H1 (cell line): ENCODE results near the gene BLOC1S4. TPM values are rescaled to one million over a fixed set of nuclear protein-coding genes. Genes with fewer than 3 reads are reported as not detected.

Experiments
- CEBPB ChIP-seq: IDR thresholded peaks from 2 replicates; pipeline ENCODE4 v1.6.1; 2012; ENCODE audit warnings: low read depth, low read length
- HDAC6 ChIP-seq: IDR thresholded peaks from one replicate; pipeline ENCODE4 v1.7.1; 2012; ENCODE audit warnings: low read depth, mild to moderate bottlenecking, inconsistent platforms, low read length, moderate library complexity
- NRF1 ChIP-seq: IDR thresholded peaks from 2 replicates; pipeline ENCODE4 v1.6.1; 2011; ENCODE audit warnings: mild to moderate bottlenecking, low read depth, low read length, improper control_type of control experiment
- SP1 ChIP-seq: IDR thresholded peaks from 2 replicates; pipeline ENCODE4 v1.6.1; 2011; ENCODE audit warnings: low read depth, low read length
- TAF1 ChIP-seq: IDR thresholded peaks from 2 replicates; pipeline ENCODE4 v1.6.1; 2011; ENCODE audit warnings: mild to moderate bottlenecking, low read depth, low read length
- polyA plus RNA-seq, 7 experiments: library from polyadenylated mRNA; depleted of rRNA in 3 of 7; stranded (reverse) in 5 of 7; unstranded in 2 of 7; fragments of >200 nt in 5 of 7; fragments of 200-250 nt in 2 of 7; gene quantifications; 1 replicate in 5 of 7; 2 replicates in 1 of 7; 4 replicates in 1 of 7; pipeline versions ENCODE4 v1.2.1 to v1.2.3, GENCODE V29; 2011 to 2013; ENCODE audit warnings: missing spikeins in 2 of 7, mixed read lengths in 2 of 7
- total RNA-seq: library from RNA; stranded (reverse); fragmentation: NEBNext Ultra II Directional; extraction: Animal tissue kit (Norgen Biotek cat#: 25700); gene quantifications from 2 replicates; pipeline ENCODE4 v1.2.1, GENCODE V29; 2021

The BLOC1S4 gene
- total and polyA plus RNA-seq, 2 of the 8 experiments (the other 6 are each of a cell fraction or from before 2014, with no cell fraction given): 19.1 to 27.8 TPM

DNA sequence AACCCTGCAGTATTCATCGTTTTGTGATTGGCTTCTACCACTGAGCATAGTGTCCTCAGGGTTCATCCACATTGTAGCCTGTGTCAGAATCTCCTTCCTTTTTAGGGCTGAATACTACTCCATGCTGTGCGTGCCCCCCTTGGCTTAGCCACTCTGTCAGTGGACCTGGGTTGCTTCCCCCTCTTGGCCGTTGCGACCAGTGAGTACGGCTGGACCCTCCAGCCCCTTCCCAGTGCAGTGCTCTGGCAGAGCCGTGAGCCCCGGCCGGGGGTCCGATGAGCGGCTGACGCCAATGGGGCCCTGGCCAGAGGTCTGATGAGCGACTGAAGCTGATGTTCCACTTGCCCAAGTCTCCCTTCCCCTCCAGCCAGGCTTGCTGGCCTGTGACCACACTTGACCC is 6.9 kb downstream of the BLOC1S4 start (continued):
- no peak for TF ChIP-seq NRF1
- TF ChIP-seq TAF1: no peak
- TF ChIP-seq SP1: no peak
- TF ChIP-seq CEBPB: no peak
- TF ChIP-seq HDAC6: no peak
